Heart left ventricle (tissue), 16 donors: Measurements from ENCODE around the gene LSR. TPM values are rescaled to one million over a fixed set of nuclear protein-coding genes. Genes with fewer than 3 reads are reported as not detected.

Experiments
- ATAC-seq, 4 donors: fragments of 200-7000 bp; cut with Tn5 transposase; one replicate each; pipeline ENCODE4 v1.9.1; 2020 to 2022; ENCODE audit warnings: moderate library complexity in 4 of 4, mild to moderate bottlenecking in 3 of 4, moderate number of reproducible peaks in 1 of 4
- DNase-seq, 5 donors: peaks; one replicate each; pipeline ENCODE4 v3.0.0-alpha.2; 2020
- H3K27ac ChIP-seq, 12 donors: fragments of 200-600 bp; sonication (generic) in 4 of 12; one replicate each; pipeline versions ENCODE4 v1.5.0 to v1.8.0; 2016 to 2022; ENCODE audit warnings: mild to moderate bottlenecking in 2 of 12
- H3K27me3 ChIP-seq, 9 donors: fragments of 200-600 bp; sonication (generic) in 2 of 9; one replicate each; pipeline versions ENCODE4 v1.5.1 to v1.8.0; 2016 to 2022; ENCODE audit warnings: mild to moderate bottlenecking in 3 of 9
- H3K36me3 ChIP-seq, 9 donors: fragments of 200-600 bp; sonication (generic) in 2 of 9; one replicate each; pipeline versions ENCODE4 v1.5.0 to v1.8.0; 2018 to 2022; ENCODE audit warnings: mild to moderate bottlenecking in 2 of 9
- H3K4me1 ChIP-seq, 12 donors: fragments of 200-600 bp; sonication (generic) in 4 of 12; one replicate each; pipeline versions ENCODE4 v1.5.0 to v1.8.0; 2016 to 2022; ENCODE audit warnings: mild to moderate bottlenecking in 3 of 12
- H3K4me3 ChIP-seq, 12 donors: fragments of 200-600 bp; sonication (generic) in 4 of 12; one replicate each; pipeline versions ENCODE4 v1.5.0 to v1.8.0; 2017 to 2022; ENCODE audit warnings: mild to moderate bottlenecking in 9 of 12, moderate library complexity in 4 of 12
- H3K9me3 ChIP-seq, 12 donors: fragments of 200-600 bp; sonication (generic) in 4 of 12; one replicate each; pipeline versions ENCODE4 v1.5.0 to v1.8.0; 2016 to 2022; ENCODE audit warnings: mild to moderate bottlenecking in 1 of 12
- CTCF ChIP-seq, 12 donors: fragments of 200-600 bp; sonication (generic) in 4 of 12; IDR thresholded peaks; one replicate each; pipeline versions ENCODE4 v1.5.0 to v1.8.0; 2018 to 2022; ENCODE audit warnings: antibody characterized with exemption in 12 of 12, mild to moderate bottlenecking in 5 of 12
- POLR2A ChIP-seq, 2 donors: fragments of 450-650 bp; IDR thresholded peaks; one replicate each; pipeline ENCODE4 v1.6.1; 2017; ENCODE audit warnings: antibody characterized with exemption in 2 of 2, mild to moderate bottlenecking in 2 of 2, moderate library complexity in 2 of 2
- WGBS, 4 donors: extraction: QIAGEN DNeasy Blood & Tissue Kit in 2 of 4; methylation state at CpG; one replicate each; pipeline versions ENCODE4 v1.1.5 to v1.1.7; 2013 to 2018; 5-methylcytosine and 5-hydroxymethylcytosine counted together
- intact Hi-C, 10 donors: fragments of 100-400 bp; cut with DNase I; formaldehyde crosslinking; loops; one replicate each; pipeline versions ENCODE4 v1.11.1 to v1.14.2; 2022
- polyA plus RNA-seq, 2 donors: library from polyadenylated mRNA; stranded (reverse); fragments of 200-250 nt; gene quantifications; one replicate each; pipeline ENCODE4 v1.2.3, GENCODE V29; 2013
- total RNA-seq, 9 donors: library from RNA; depleted of rRNA in 2 of 9; stranded (reverse); fragments of >200 nt in 2 of 9; fragmentation: NEBNext Ultra II Directional in 3 of 9; extraction: Animal tissue kit (Norgen Biotek cat#: 25700) in 3 of 9; gene quantifications; one replicate each; pipeline versions ENCODE4 v1.1.0 to v1.2.4, GENCODE V29; 2016 to 2023
- donor health status: ischemic (EF 13 %, LVEDD 7.1; RV severe dilation, severe dysfunction).
- donor health status: healthy with polysubstance abuse.
- donor health status: DM: no; HTN: yes; CAD: no.
- donor health status: DM: no; HTN: no; CAD: no.
- donor health status: ischemic (EF 25% LVEDD 6.9; RV normal size, moderate dysfunction).
- donor health status: ischemic (EF 25% LVEDD 5.7; RV mildly dilated, moderate dysfunction).
- donor health status: healthy.
- donor health status: DM: yes; HTN: yes; CAD: no.
- donor health status: ischemic (EF 35%, LVEDD 5.7; RV mildly dilated, moderate dysfunction).
- donor health status: nonischemic (EF 11% LVEDD 7.7; RV severe dilation, severe dysfunction).
- donor health status: DM: yes; HTN: yes; CAD: no.
- donor health status: PGD.
- donor health status: ischemic (EF 29% LVEDD 5.4; RV normal size, mild dysfunction).
- donor health status: nonischemic (EF 23%, LVEDD 6.1; RV moderate dilation, normal function).

Gene LSR
- total and polyA plus RNA-seq, 11 donors = 2.8 to 10.5 (median 5.3) TPM

GRCh38 chr19:35267353-35267817 lies 18.6 kb downstream of the LSR start:
- WGBS, 4 donors = 1 to 2% (median 1%) methylated on average over 32 to 40 of the region's 40 CpGs
- no peaks in the 10 kb centered on the region for H3K9me3 ChIP-seq
- peak; percentile 65 to 82 (median 69) for DNase-seq

GRCh38 chr19:35267818-35268535 lies 19.2 kb downstream of the LSR start:
- H3K27me3 ChIP-seq = no peaks in the 10 kb centered on the region
- DNase-seq = peak; percentile 76 to 90 (median 86)
- H3K4me3 ChIP-seq = peak overlapping the region; percentile 46 to 97 (median 87)
- H3K4me1 ChIP-seq = peaks cover 3 to 65% (median 31%) of the 10 kb centered on the region in 12 donors
- peaks cover 5 to 30% (median 27%) of the 10 kb centered on the region in 9 donors for H3K36me3 ChIP-seq
- peak; percentile 43 to 83 (median 67) for ATAC-seq
- no peaks in the 10 kb centered on the region for H3K9me3 ChIP-seq
- TF ChIP-seq CTCF (IDR thresholded peaks at IDR 0.05) = no peak
- peak; percentile 36 to 77 for TF ChIP-seq POLR2A (IDR thresholded peaks at IDR 0.05)
- H3K27ac ChIP-seq = peak overlapping the region; percentile 86 to 99 (median 97)
- WGBS, 4 donors = 0 to 1% (median 1%) methylated on average over 32 to 100 of the region's 100 CpGs
- intact Hi-C loops = loop anchor here in 8 of 10 donors (2.0 to 10.0 kb wide), 8 partner anchors 111 to 447 kb away; partner anchors contain the start of genes FXYD7 (in 5 of the 8), FXYD5 (in 1 of the 8), HPN (in 1 of the 8) and KMT2B (in 1 of the 8)

More at GRCh38 chr19:35267353-35267817, 18.6 kb downstream of the LSR start:
- ATAC-seq = peak; percentile 15 to 56 (median 44)
- Histone ChIP-seq H3K4me1 (peaks cover 3 to 59% (median 31%) of the 10 kb centered on the region in 12 donors), H3K36me3 (peaks cover 5 to 24% (median 21%) of the 10 kb centered on the region in 9 donors), H3K27ac (peak overlapping the region; percentile 75 to 99 (median 97)), H3K27me3 (no peaks in the 10 kb centered on the region), H3K4me3 (peak overlapping the region; percentile 42 to 97 (median 87))
- TF ChIP-seq CTCF (IDR thresholded peaks at IDR 0.05) = no peak
- TF ChIP-seq POLR2A (IDR thresholded peaks at IDR 0.05) = no peak
- intact Hi-C loops = loop anchor here in 8 of 10 donors (5.0 to 10.0 kb wide), 7 partner anchors 110 to 447 kb away; partner anchors contain the start of genes FXYD7 (in 5 of the 8), FXYD5 (in 1 of the 8), HPN (in 1 of the 8) and KMT2B (in 1 of the 8)

- intact Hi-C loops = loop anchor here in 8 of 10 donors (2.0 to 10.0 kb wide), 8 partner anchors 111 to 446 kb away; partner anchors contain the start of genes FXYD7 (in 5 of the 8), FXYD5 (in 1 of the 8), HPN (in 1 of the 8) and KMT2B (in 1 of the 8)
- peak in 1 of 4 donors; percentile 44 for ATAC-seq
- TF ChIP-seq POLR2A (IDR thresholded peaks at IDR 0.05) (no peak), CTCF (IDR thresholded peaks at IDR 0.05) (no peak)
- peak within 1 kb of the TSS; percentile 86 to 99 (median 97) for H3K27ac ChIP-seq
- 0 to 1% (median 1%) methylated on average over 52 to 117 of the region's 126 CpGs for WGBS, 4 donors
- peak; percentile 80 to 89 (median 83) for DNase-seq
- H3K4me1 ChIP-seq = peaks cover 3 to 67% (median 31%) of the 10 kb centered on the region in 12 donors
- H3K9me3 ChIP-seq = no peaks in the 10 kb centered on the region
- H3K27me3 ChIP-seq = no peaks in the 10 kb centered on the region
- H3K36me3 ChIP-seq = peaks cover 5 to 38% (median 35%) of the 10 kb centered on the region in 9 donors
- peak within 1 kb of the TSS; percentile 46 to 97 (median 87) for H3K4me3 ChIP-seq
Measured at GRCh38 chr19:35268536-35269437, 20.0 kb downstream of the LSR start, which contains the start of gene USF2. USF2 (plus strand) TSS chr19:35268962; CDS start chr19:35269102, 140 bp downstream.
